Measurements from ENCODE around the gene COLEC12.

Gene COLEC12

DNA sequence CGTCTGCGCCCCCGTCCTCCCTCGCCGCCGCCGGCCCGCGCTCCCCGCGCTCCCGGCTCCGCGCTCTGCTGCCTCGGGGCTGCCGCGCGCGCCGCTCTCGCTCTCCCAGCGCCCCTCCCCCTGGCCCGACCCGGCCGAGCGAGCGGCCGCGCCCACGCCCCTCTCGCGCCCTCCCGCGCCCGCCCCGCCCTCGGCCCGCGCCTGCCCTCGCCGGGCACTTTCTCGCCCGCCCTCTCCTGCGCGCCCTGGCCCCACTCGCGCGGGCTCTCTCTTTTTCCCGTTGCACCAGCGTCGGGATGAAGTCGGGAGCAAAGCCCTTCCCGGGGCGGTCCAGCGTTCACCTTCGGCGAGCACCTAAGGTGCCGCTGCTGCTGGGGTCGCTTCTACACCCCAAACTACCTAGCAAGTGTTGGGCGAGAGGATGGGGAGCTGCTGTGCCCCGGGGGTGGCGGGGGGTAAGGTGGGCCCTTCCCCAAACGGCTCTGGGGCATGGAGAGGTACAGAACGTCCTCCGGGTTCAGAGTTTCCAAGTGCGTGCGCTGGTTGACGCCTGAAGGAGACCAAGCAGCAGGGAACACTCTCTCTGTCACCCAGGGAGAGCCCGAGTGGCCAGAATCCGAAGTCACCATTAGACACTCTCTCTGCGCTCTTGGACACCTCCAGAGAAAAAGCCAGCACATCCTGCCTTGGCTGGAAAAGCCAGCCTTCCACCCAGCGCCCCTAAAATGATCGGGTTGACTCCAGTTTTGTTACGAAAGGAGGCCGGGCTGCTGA is at the start of gene COLEC12:
TSS of gene COLEC12 (minus strand) at position 70 of the 774 bp plus-strand sequence. CDS start 187 bp downstream, outside the sequence.
- peak; percentile 39 for DNase-seq (ENCODE audit: low read depth)

GRCh38 chr18:549967-550366 is 49.5 kb upstream of the COLEC12 start:
- no peak for DNase-seq (ENCODE audit: low read depth)

DNA sequence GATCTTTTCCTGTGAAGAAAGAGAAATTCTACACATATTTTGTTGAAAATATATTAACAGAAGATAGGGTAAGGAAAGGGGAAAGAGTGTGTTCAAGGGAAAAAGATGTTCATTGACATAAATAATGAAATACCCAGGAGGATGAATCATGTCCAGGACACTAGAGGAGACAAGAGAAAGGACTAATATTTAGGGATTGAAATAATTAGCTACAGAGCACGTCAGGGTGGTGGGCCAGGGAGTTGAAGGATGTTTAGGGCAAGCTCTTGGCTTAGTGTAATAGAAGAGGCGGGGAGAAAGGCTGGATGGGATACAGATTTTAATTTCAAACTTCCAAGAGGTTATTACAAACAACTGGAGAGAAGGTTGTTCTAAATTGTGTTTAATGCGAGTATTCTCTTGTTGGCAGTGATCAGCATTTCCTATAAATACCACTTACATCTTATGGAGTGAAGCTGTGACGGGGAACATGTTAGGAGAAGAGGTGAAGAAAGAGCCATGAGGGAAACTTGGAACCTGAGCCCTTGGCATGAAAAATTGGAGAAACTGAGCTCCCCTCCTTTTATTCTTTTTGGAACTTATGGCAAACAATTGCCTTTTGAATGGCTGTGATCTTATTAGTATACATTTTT is 43.1 kb upstream of the COLEC12 start:
- DNase-seq (ENCODE audit: low read depth): no peak

GRCh38 chr18:533995-534601 is 33.6 kb upstream of the COLEC12 start:
- no peak for DNase-seq (ENCODE audit: low read depth)

DNA sequence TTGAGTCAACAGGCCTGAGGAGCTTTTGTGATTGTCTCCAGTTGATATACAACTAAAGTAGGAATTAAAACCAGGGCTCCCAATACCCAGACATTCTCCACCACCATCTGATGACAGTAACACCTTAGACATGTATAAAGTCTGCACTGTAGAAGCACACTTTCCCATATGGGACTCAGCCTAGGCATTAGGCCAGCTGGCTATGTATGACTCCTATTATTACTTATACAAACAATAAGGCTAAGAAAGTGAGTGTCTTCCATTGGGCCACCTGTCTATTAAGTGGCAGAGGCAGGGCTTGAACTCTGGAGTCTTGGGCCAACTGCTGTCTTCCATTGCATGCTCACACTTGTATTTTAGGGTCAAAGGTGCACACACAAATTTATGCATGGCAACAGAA is 32.1 kb upstream of the COLEC12 start:
- no peak for DNase-seq (ENCODE audit: low read depth)

GRCh38 chr18:532018-532417 is 31.5 kb upstream of the COLEC12 start:
- DNase-seq (ENCODE audit: low read depth): no peak

- DNase-seq (ENCODE audit: low read depth): no peak
Observed at GRCh38 chr18:527146-527545, 26.6 kb upstream of the COLEC12 start.

GRCh38 chr18:526681-527080 is 26.2 kb upstream of the COLEC12 start:
- DNase-seq (ENCODE audit: low read depth): no peak

GRCh38 chr18:525036-525797 is 24.7 kb upstream of the COLEC12 start:
- no peak for DNase-seq (ENCODE audit: low read depth)

DNA sequence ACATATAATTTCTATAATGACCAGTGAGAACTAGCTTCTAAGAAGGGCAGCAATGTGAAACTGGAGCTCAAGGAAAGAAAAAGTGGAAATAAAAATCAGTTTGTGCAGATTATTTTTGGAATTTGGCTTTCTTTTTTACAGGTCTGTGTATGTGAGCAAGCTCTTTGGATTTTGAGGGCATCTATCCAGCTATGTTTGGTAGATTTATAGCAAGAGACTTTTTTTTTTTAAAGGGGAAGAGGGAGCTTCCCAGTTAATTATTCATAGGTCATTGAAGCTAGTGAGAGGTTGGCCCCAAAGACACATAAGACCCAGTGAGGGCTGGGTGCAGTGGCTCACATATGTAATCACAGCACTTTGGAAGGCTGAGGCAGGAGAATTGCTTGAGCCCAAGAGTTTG is 24.0 kb upstream of the COLEC12 start:
- DNase-seq (ENCODE audit: low read depth): peak; percentile 53

DNA sequence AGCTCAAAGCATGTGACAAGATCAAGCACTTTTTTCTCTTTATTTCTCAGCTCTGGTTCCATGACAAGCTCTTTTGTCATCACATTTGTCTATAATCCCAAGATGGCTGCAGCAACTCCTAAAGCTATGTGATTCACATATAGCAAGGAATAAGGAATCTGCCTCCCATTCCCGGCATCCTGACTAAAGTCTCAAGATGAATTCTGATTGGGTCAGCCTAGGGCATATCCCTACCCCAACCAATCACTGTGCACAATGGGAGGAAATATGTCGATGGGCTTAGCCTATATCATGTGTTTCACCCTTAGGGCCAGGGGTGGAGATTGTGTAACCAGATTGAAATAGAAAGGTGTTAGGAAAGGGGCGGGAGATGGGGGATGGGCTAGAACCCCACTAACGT is 23.1 kb upstream of the COLEC12 start:
- no peak for DNase-seq (ENCODE audit: low read depth)

DNA sequence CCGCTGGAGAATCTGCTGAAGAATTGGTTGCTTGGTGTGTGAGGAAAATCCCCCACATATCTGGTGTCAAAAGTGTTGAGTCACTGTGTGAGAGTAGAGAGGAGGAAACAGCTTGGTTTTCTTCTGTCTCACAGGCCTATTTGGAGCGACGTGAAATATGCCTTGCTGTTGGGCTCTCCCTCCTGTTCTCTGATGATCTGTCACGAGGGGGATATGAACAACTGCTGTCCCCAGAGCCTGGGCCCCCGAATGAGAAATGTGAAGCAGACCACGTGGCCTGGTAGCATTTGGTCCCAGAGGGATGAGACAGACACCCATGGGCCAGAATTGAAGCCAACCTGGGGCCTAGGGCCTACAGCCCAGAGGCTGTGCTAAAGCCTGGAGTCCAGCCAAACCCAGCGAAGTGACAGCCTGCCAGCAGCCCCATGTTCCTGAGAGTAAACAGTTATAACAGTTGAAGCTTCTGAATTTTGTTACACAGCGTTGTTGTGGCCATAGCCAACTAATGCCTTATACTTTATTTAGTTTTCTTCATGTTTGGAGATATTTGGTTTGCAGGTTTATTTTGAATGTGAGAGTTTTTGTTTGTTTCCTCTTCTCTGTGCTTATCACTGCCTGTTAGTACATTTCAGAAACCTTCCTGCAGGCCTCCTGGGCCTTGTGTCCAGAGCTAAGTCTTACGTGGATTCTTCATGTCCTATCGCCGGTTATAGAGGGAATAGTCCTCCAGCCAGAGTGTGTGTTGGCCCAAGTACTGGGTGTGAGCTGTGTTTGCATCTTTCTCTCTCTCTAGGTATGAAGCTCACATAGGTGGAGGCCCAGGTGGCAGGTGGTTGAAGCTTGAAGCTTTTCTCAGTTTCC is 18.7 kb upstream of the COLEC12 start:
- peak; percentile 52 for DNase-seq (ENCODE audit: low read depth)

DNA sequence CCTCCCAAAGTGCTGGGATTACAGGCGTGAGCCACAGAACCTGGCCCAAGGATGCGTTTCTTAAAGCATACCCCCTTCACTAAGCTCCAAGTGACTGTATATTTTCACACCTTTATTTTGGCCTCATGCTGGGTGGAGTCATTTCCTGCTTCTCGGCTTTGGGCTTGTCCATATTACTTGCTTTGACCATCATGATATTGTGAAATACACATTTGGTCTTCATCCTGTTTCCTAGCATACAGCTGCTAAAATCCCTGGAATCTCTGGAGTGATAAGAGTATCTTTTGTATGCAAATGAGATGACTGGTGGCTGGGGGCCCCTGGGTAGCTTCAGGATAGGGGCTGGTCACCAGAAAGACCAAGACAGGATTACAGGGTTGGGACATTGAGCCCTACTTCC is 17.6 kb upstream of the COLEC12 start:
- no peak for DNase-seq (ENCODE audit: low read depth)

GRCh38 chr18:515838-516237 is 15.3 kb upstream of the COLEC12 start:
- no peak for DNase-seq (ENCODE audit: low read depth)

DNA sequence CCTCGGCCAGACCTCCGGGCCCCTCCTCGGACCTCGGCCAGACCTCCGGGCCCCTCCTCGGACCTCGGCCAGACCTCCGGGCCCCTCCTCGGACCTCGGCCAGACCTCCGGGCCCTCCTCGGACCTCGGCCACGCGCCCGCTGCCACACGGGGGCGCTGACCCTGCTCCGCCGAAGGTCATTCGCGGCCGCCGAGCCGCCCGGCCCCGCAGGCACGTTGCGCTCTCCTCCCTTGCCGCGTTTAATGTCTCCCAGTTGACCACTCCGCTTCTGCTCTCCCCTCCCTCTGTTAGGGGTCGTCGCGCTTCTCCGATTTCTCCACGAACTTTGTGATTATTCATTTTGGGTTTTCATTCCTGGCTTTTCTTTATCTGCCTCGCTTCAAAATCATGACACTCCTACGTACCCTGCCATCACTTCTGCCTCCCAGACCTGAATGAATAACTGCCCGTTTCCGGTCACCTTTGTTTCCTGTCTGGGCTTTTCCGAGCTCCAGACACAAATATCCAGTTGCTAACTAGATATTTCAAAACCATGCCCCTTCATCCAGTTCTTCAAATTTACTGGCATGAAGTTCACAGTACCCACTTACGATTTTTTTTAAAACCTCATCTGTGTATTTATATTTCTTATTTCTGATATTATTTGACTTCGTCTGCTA is 14.8 kb upstream of the COLEC12 start:
- no peak for DNase-seq (ENCODE audit: low read depth)

- no peak for DNase-seq (ENCODE audit: low read depth)
Observed at GRCh38 chr18:513826-514530, 13.5 kb upstream of the COLEC12 start.

DNA sequence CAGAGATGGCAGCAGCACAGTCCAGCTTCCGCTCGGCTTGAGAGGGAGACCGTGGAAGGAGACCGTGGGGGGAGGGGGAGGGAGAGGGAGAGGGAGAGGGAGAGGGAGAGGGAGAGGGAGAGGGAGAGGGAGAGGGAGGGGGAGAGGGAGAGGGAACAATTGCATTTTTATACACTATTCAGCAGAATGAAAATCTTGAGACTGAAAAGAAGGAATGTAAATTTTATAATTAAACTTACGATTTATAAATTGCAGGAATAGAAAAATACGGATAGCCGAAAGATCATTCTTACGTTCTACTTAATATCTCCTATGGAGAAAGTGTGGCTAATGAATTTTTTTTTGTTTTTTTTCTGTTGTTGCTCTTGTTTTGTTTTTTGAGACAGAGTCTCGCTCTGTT is 12.5 kb upstream of the COLEC12 start:
- no peak for DNase-seq (ENCODE audit: low read depth)

GRCh38 chr18:508835-509234 is 8.3 kb upstream of the COLEC12 start:
- DNase-seq (ENCODE audit: low read depth): no peak

- DNase-seq (ENCODE audit: low read depth): no peak
Observed at GRCh38 chr18:507636-508035, 7.1 kb upstream of the COLEC12 start.

DNA sequence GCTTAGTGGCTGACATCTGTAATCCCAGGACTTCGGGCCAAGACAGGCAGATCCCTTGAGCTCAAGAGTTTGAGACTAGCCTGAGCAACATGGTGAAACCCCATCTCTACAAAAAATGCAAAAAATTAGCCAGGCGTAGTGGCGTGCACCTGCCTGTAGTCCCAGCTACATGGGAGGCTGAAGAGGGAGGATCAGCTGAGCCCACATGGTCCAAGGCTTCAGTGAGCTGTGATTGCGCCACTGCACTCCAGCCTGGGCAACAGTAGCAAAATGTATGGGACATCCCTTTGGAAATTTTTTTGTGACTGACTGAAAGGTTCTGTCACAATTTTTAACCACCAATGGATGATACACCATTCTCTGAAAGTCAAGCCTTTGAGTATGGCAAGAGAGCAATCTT is 6.3 kb upstream of the COLEC12 start:
- no peak for DNase-seq (ENCODE audit: low read depth)
